Measurements from ENCODE around the gene NDUFA1.
"Not testable (repeated sequence)": the region's sequence is repeated elsewhere in the genome, so short reads cannot be mapped to it uniquely, and the experiment has no call there.

DNA sequence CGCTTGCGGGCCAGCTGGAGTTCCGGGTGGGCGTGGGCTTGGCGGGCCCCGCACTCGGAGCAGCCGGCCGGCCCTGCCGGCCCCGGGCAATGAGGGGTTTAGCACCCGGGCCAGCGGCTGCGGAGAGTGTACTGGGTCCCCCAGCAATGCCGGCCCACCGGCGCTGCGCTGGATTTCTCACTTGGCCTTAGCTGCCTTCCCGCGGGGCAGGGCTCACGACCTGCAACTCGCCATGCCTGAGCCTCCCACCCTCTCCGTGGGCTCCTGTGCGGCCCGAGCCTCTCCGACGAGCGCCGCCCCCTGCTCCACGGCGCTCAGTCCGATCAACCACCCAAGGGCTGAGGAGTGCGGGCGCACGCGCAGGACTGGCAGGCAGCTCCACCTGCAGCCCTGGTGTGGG is 19.0 kb downstream of the NDUFA1 start:
- TF ChIP-seq EZH2 (IDR thresholded peaks at IDR 0.05; ENCODE audit: low read depth); CTCF (conservative IDR thresholded peaks at IDR 0.05): not testable (repeated sequence)

Data from PC-9 (cell line).